Ascending aorta (tissue), 2 donors: ENCODE data around the gene EME1. TPM values are rescaled to one million over a fixed set of nuclear protein-coding genes. Genes with fewer than 3 reads are reported as not detected.

Experiments
- DNase-seq, 2 donors: peaks; one replicate each; pipeline ENCODE4 v3.0.0-alpha.2; 2019; ENCODE audit warnings: low spot score in 2 of 2
- H3K27ac ChIP-seq, 2 donors: fragments of 200-600 bp; sonication (generic); one replicate each; pipeline ENCODE4 v1.5.1; 2016 to 2017; ENCODE audit warnings: mild to moderate bottlenecking in 1 of 2
- H3K27me3 ChIP-seq: fragments of 200-600 bp; sonication (generic); one replicate; pipeline ENCODE4 v1.5.1; 2017
- H3K36me3 ChIP-seq, 2 donors: fragments of 200-600 bp; sonication (generic); one replicate each; pipeline ENCODE4 v1.5.1; 2016
- H3K4me1 ChIP-seq, 2 donors: fragments of 200-600 bp; sonication (generic); one replicate each; pipeline ENCODE4 v1.5.1; 2016 to 2017; ENCODE audit warnings: mild to moderate bottlenecking in 1 of 2
- H3K4me3 ChIP-seq, 2 donors: fragments of 200-600 bp; sonication (generic); one replicate each; pipeline ENCODE4 v1.5.1; 2016 to 2017; ENCODE audit warnings: mild to moderate bottlenecking in 1 of 2
- H3K9me3 ChIP-seq, 2 donors: fragments of 200-600 bp; sonication (generic); one replicate each; pipeline ENCODE4 v1.5.1; 2016
- intact Hi-C: fragments of 100-400 bp; cut with DNase I; formaldehyde crosslinking; loops from one replicate; pipeline ENCODE4 v1.15.1; 2023
- total RNA-seq: library from RNA; depleted of rRNA; stranded (reverse); fragments of >200 nt; gene quantifications from one replicate; pipeline ENCODE4 v1.1.0, GENCODE V29; 2016
- TF ChIP-seq, protein P1 (sequence below), 3 experiments: fragments of 200-600 bp in 2 of 3; fragments of 450-650 bp in 1 of 3; sonication (generic) in 2 of 3; IDR thresholded peaks; one replicate each; pipeline ENCODE4 v1.5.1; 2016 to 2019; ENCODE audit warnings: antibody characterized with exemption in 3 of 3, mild to moderate bottlenecking in 1 of 3, moderate library complexity in 1 of 3

Gene EME1
- total RNA-seq, 1 donor from 2014 or later: not detected

DNA sequence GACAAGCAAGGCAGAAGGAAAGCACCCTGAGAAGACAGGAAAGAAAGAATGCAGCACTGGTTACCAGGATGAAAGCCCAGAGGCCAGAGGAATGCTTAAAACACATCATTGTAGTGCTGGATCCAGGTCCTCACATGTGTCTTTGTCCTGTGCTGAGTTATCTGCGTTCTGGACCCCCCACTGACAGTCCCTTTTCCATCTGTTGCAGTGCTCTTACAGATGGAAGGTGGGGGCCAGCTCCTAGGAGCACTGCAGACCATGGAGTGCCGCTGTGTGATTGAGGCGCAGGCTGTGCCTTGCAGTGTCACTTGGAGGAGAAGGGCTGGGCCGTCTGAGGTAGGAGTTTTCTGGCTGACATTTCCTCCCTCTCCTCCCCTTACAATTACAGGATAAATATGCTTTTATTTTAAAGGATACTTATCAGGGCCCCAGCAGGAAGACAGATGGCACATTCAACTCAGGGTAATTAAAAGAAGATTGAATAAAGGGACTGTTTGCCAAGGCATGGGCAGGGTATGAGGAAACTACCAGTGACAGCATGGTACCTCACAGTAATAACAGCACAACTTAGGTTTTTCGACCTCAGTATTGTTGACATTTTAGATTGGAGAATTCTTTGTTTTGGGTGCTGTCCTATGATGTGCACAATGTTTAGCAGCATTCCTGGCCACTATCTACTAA is 3.0 kb downstream of the EME1 start:
- Histone ChIP-seq H3K27ac (no peak overlapping the region), H3K36me3 (peaks cover 2 to 3% of the 10 kb centered on the region in 2 donors), H3K4me3 (no peak overlapping the region), H3K9me3 (no peaks in the 10 kb centered on the region), H3K4me1 (peaks cover 0 to 12% of the 10 kb centered on the region in 2 donors), H3K27me3 (no peaks in the 10 kb centered on the region)
- TF ChIP-seq, protein P1, sequence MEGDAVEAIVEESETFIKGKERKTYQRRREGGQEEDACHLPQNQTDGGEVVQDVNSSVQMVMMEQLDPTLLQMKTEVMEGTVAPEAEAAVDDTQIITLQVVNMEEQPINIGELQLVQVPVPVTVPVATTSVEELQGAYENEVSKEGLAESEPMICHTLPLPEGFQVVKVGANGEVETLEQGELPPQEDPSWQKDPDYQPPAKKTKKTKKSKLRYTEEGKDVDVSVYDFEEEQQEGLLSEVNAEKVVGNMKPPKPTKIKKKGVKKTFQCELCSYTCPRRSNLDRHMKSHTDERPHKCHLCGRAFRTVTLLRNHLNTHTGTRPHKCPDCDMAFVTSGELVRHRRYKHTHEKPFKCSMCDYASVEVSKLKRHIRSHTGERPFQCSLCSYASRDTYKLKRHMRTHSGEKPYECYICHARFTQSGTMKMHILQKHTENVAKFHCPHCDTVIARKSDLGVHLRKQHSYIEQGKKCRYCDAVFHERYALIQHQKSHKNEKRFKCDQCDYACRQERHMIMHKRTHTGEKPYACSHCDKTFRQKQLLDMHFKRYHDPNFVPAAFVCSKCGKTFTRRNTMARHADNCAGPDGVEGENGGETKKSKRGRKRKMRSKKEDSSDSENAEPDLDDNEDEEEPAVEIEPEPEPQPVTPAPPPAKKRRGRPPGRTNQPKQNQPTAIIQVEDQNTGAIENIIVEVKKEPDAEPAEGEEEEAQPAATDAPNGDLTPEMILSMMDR (IDR thresholded peaks at IDR 0.05): no peak
- no peak for DNase-seq
- intact Hi-C loops: no loop called here

DNA sequence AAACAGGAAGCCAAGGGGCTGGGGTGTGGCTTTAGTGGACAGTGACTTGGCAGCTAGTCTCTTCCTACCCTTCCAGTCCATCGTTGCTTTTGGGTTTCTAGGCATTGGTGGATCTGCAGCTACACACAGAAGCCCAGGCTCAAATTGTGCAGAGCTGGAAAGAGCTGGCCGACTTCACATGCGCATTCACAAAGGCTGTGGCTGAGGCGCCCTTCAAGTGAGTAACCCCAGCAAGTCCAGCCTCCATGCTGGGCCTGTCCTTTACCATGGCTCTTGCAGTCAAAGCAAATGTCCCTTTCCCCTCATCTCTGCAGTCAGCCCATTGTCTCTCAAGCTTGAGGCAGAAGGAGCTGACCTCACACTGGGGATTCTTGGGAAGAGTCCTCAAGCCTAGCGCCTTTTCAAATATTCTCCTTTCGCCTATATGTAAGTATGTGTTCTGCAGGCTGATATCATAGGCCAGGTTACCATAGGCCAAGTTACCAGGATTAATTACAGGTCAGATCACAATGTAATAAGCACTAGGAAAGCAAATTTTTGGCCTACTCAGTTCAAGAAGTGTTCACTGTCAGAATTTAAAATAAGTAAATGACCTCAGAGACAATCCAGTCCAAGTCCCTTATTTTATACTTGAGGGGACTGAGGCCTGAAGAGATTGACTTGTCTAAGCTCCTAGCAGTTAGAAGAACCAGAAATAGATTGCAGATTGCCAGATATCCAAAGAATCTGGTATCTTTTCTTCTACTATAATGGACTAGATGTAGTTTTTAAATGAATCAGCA is 6.5 kb downstream of the EME1 start:
- DNase-seq: no peak

DNA sequence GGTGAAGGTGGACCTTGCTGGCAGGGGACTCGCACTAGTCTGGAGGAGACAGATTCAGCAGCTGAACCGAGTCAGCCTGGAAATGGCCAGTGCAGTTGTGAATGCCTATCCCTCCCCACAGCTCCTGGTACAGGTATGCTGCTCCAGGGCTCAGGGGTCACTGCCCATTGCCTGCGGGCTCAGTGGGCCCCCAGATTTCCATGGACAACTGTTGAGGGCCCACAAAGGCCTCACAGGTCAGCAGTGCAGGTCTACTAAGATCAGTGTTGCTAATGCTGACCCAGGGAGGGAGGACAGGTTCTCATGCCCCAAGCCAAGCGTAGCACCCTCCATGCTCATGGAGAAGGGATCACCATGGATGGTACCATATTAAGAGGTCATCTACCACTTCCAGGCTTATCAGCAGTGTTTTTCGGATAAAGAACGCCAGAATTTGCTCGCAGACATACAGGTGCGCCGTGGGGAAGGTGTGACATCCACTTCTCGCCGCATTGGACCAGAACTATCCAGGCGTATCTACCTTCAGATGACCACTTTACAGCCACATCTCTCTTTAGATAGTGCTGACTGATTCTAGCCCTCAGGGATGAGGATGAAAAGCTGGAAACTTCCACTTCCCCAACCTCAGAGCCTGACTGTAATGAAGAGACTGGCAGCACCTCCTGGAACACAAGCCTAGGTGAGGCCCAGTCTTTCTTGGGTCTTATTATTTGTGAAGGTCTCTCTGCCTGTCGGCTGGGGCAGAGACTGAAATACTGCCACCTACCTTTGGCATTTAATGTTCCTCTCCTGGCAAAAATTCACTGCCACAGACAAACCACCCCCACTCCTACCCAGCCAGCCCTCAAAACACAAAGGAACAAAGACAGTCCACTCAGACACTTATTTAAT is 7.6 kb downstream of the EME1 start:
- H3K27me3 ChIP-seq: no peaks in the 10 kb centered on the region
- H3K36me3 ChIP-seq: peaks cover 38 to 48% of the 10 kb centered on the region in 2 donors
- no peak overlapping the region for H3K4me3 ChIP-seq
- no peaks in the 10 kb centered on the region for H3K9me3 ChIP-seq
- no peaks in the 10 kb centered on the region for H3K4me1 ChIP-seq
- no peak for DNase-seq
- no peak overlapping the region for H3K27ac ChIP-seq
- TF ChIP-seq, protein P1 (IDR thresholded peaks at IDR 0.05): no peak
- intact Hi-C loops: no loop called here

More for the DNA sequence above, 6.5 kb downstream of the EME1 start:
- H3K9me3 ChIP-seq: no peaks in the 10 kb centered on the region
- intact Hi-C loops: no loop called here
- H3K27me3 ChIP-seq: no peaks in the 10 kb centered on the region
- H3K4me1 ChIP-seq: no peaks in the 10 kb centered on the region
- TF ChIP-seq, protein P1 (IDR thresholded peaks at IDR 0.05): no peak
- no peak overlapping the region for H3K4me3 ChIP-seq
- H3K27ac ChIP-seq: no peak overlapping the region
- H3K36me3 ChIP-seq: peaks cover 27 to 38% of the 10 kb centered on the region in 2 donors

DNA sequence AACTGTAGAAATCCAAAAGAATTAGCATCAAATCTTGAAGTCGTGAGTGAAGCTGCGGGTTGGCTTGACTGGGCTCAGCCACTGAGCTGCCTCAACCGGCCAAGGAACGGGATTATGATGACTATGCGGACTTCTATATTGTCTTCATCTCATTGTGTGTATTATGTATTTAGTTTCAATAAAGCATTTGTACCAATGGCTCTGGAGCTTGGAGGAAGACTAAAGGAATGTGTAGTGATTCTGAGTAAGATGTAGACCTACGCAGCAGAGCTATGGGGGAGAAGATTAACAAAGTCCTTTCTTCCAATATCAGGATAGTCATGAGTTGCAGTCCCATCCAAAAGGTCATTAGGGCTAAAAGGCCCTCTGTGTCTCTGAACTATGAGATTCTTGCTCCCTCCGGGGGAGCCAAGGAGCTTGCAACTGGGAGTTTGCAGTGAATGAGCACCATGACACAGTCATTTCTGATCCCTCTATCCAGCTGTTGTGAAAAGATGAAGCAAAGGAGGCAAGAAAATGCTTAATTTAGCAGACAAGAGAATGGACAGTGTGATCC is 8.3 kb downstream of the EME1 start:
- peaks cover 45 to 56% of the 10 kb centered on the region in 2 donors for H3K36me3 ChIP-seq
- no peaks in the 10 kb centered on the region for H3K4me1 ChIP-seq
- no peaks in the 10 kb centered on the region for H3K27me3 ChIP-seq
- intact Hi-C loops: no loop called here
- TF ChIP-seq, protein P1 (IDR thresholded peaks at IDR 0.05): no peak
- no peak overlapping the region for H3K4me3 ChIP-seq
- no peak overlapping the region for H3K27ac ChIP-seq
- no peak for DNase-seq
- H3K9me3 ChIP-seq: no peaks in the 10 kb centered on the region

DNA sequence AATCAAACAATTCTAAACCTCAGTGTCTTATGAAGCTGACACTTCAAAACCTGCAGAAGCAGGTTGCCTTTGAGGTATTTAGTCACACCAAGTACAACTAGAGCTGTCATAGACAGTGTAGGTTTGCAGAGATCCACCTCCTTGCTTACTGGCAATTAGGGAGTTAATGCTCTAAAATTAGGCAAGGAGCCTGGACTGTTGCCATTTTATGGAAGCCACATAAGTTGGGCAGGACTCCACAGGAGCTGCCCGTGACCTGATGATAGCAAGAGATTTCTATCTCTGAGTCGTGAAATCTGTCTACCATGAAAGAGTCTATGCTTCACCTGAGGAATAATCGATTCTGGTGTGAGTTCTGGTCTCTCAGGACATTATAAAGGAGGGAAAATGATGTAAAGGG is 8.9 kb downstream of the EME1 start:
- peaks cover 49 to 62% of the 10 kb centered on the region in 2 donors for H3K36me3 ChIP-seq
- no peak for DNase-seq
- H3K27me3 ChIP-seq: no peaks in the 10 kb centered on the region
- no peaks in the 10 kb centered on the region for H3K4me1 ChIP-seq
- TF ChIP-seq, protein P1 (IDR thresholded peaks at IDR 0.05): no peak
- intact Hi-C loops: no loop called here
- no peaks in the 10 kb centered on the region for H3K9me3 ChIP-seq
- H3K4me3 ChIP-seq: no peak overlapping the region
- H3K27ac ChIP-seq: no peak overlapping the region
